ENCODE data around the gene MALT1. TPM values are rescaled to one million over a fixed set of nuclear protein-coding genes. Genes with fewer than 3 reads are reported as not detected.
A peak's percentile ranks its signal among the peaks of the same experiment; 100 is the strongest.

Gene MALT1
- total RNA-seq, 1 experiment from 2014 or later = 34.0 TPM

GRCh38 chr18:58780045-58780444, 108.8 kb downstream of the MALT1 start:
- peak overlapping the region; percentile 63; the same call in 1 of the 2 replicates for H3K27ac ChIP-seq (ENCODE audit: low read length)
- H3K9me3 ChIP-seq (ENCODE audit: control insufficient read depth, insufficient read depth, low read depth, low read length) = no peaks in the 10 kb centered on the region
- ChIA-PET POLR2A (no interaction called here), CTCF (no interaction called here)
- in situ Hi-C loops (cut with HindIII; ENCODE audit: low pct_unique_long_range_greater_than_20kb, low sequenced_read_pairs) = no loop called here
- peaks cover 23% of the 10 kb centered on the region for H3K4me1 ChIP-seq (ENCODE audit: control insufficient read depth, insufficient read depth, low read length)
- no TSS peak for BruUV-seq (replicated peaks)
- TF ChIP-seq SIN3A (IDR thresholded peaks at IDR 0.05; ENCODE audit: borderline replicate concordance, insufficient read depth, low read depth, low read length) (no peak), CTCF (IDR thresholded peaks at IDR 0.05) (no peak), POLR2AphosphoS5 (IDR thresholded peaks at IDR 0.05; ENCODE audit: low read depth, low read length) (no peak), REST (IDR thresholded peaks at IDR 0.05; ENCODE audit: insufficient read depth in 1 of 2, low read depth in 2 of 2, low read length in 1 of 2) (no peak), TCF7L2 (IDR thresholded peaks at IDR 0.05; ENCODE audit: low read depth, low read length) (no peak)
- intact Hi-C loops (cut with micrococcal nuclease; ENCODE audit: unreplicated experiment) = loop anchor here (5.0 kb wide), 1 partner anchor 277 kb away; no protein-coding TSS in a partner anchor
- H3K4me3 ChIP-seq (ENCODE audit: low read depth in 2 of 2, low read length in 2 of 2) = no peak overlapping the region
- DNase-seq (ENCODE audit: low read depth, low spot score) (no peak), ATAC-seq (no peak)
- H3K27me3 ChIP-seq (ENCODE audit: control insufficient read depth, insufficient read depth, low read length) = no peaks in the 10 kb centered on the region
- no peaks in the 10 kb centered on the region for H3K36me3 ChIP-seq (ENCODE audit: control insufficient read depth, insufficient read depth, low read length)

GRCh38 chr18:58781627-58782194, 110.4 kb downstream of the MALT1 start:
- H3K9me3 ChIP-seq (ENCODE audit: control insufficient read depth, insufficient read depth, low read depth, low read length) = no peaks in the 10 kb centered on the region
- intact Hi-C loops (cut with micrococcal nuclease; ENCODE audit: unreplicated experiment) = loop anchor here (5.0 kb wide), 1 partner anchor 276 kb away; no protein-coding TSS in a partner anchor
- no peaks in the 10 kb centered on the region for H3K36me3 ChIP-seq (ENCODE audit: control insufficient read depth, insufficient read depth, low read length)
- H3K4me3 ChIP-seq (ENCODE audit: low read depth in 2 of 2, low read length in 2 of 2) = no peak overlapping the region
- H3K27me3 ChIP-seq (ENCODE audit: control insufficient read depth, insufficient read depth, low read length) = no peaks in the 10 kb centered on the region
- peak; percentile 73 for DNase-seq (ENCODE audit: low read depth, low spot score)
- no TSS peak for BruUV-seq (replicated peaks)
- in situ Hi-C loops (cut with HindIII; ENCODE audit: low pct_unique_long_range_greater_than_20kb, low sequenced_read_pairs) = no loop called here
- POLR2A ChIA-PET = no interaction called here
- TF ChIP-seq TCF7L2 (IDR thresholded peaks at IDR 0.05; ENCODE audit: low read depth, low read length) (no peak), CTCF (IDR thresholded peaks at IDR 0.05) (peak; percentile 66)
- peak; percentile 69 for ATAC-seq
- peaks cover 36% of the 10 kb centered on the region for H3K4me1 ChIP-seq (ENCODE audit: control insufficient read depth, insufficient read depth, low read length)
- peak overlapping the region; percentile 88 for H3K27ac ChIP-seq (ENCODE audit: low read length)
- CTCF ChIA-PET = interaction anchor here (1.0 kb wide), 1 partner anchor 12 kb away, joined by 4 read pairs; no protein-coding TSS in a partner anchor
